Parathyroid adenoma (tissue), 2 donors: ENCODE results near the gene FAR2.

Experiments used
- H2AFZ ChIP-seq: fragments of 300-600 bp; sonication (generic); one replicate; pipeline ENCODE4 v1.7.0; 2017; ENCODE audit warnings: antibody characterized with exemption, mild to moderate bottlenecking
- H3K27ac ChIP-seq: fragments of 300-600 bp; sonication (generic); one replicate; pipeline ENCODE4 v1.7.0; 2017
- H3K27me3 ChIP-seq: fragments of 300-600 bp; sonication (generic); one replicate; pipeline ENCODE4 v1.7.0; 2017; ENCODE audit warnings: low read length; ENCODE audit not compliant: control insufficient read depth, insufficient read depth
- H3K36me3 ChIP-seq: fragments of 300-600 bp; sonication (generic); one replicate; pipeline ENCODE4 v1.7.0; 2017; ENCODE audit warnings: low read length; ENCODE audit not compliant: control insufficient read depth, insufficient read depth
- H3K4me1 ChIP-seq: fragments of 300-600 bp; sonication (generic); one replicate; pipeline ENCODE4 v1.7.0; 2017; ENCODE audit warnings: control low read depth
- H3K4me2 ChIP-seq: fragments of 300-600 bp; sonication (generic); one replicate; pipeline ENCODE4 v1.7.0; 2017; ENCODE audit warnings: low read length
- H3K4me3 ChIP-seq: fragments of 300-600 bp; sonication (generic); one replicate; pipeline ENCODE4 v1.7.0; 2017; ENCODE audit warnings: low read depth, low read length
- H3K79me2 ChIP-seq: fragments of 300-600 bp; sonication (generic); one replicate; pipeline ENCODE4 v1.7.0; 2017; ENCODE audit warnings: control low read depth
- H3K9ac ChIP-seq: fragments of 300-600 bp; sonication (generic); one replicate; pipeline ENCODE4 v1.7.0; 2017; ENCODE audit warnings: mild to moderate bottlenecking
- H3K9me3 ChIP-seq: fragments of 300-600 bp; sonication (generic); one replicate; pipeline ENCODE4 v1.7.0; 2017; ENCODE audit warnings: low read length; ENCODE audit not compliant: control insufficient read depth
- CTCF ChIP-seq: fragments of 300-600 bp; sonication (generic); IDR thresholded peaks from one replicate; pipeline ENCODE4 v1.7.0; 2017; ENCODE audit warnings: antibody characterized with exemption, mild to moderate bottlenecking
- donor health status: primary hyperparathyroidism.

FAR2 gene

GRCh38 chr12:29264424-29264823 lies 115.3 kb downstream of the FAR2 start:
- H3K4me1 ChIP-seq: no peaks in the 10 kb centered on the region
- no peaks in the 10 kb centered on the region for H3K9me3 ChIP-seq
- H3K4me3 ChIP-seq: no peak overlapping the region
- no peak overlapping the region for H2AFZ ChIP-seq
- H3K4me2 ChIP-seq: no peak overlapping the region
- no peaks in the 10 kb centered on the region for H3K36me3 ChIP-seq
- no peak overlapping the region for H3K9ac ChIP-seq
- no peaks in the 10 kb centered on the region for H3K27me3 ChIP-seq
- no peaks in the 10 kb centered on the region for H3K79me2 ChIP-seq
- TF ChIP-seq CTCF: no peak
- no peak overlapping the region for H3K27ac ChIP-seq

- H3K27ac ChIP-seq: no peak overlapping the region
- H3K9me3 ChIP-seq: no peaks in the 10 kb centered on the region
- no peak for TF ChIP-seq CTCF
- H2AFZ ChIP-seq: no peak overlapping the region
- no peak overlapping the region for H3K9ac ChIP-seq
- H3K4me3 ChIP-seq: no peak overlapping the region
- H3K4me1 ChIP-seq: no peaks in the 10 kb centered on the region
- no peaks in the 10 kb centered on the region for H3K36me3 ChIP-seq
- no peaks in the 10 kb centered on the region for H3K27me3 ChIP-seq
- no peaks in the 10 kb centered on the region for H3K79me2 ChIP-seq
- no peak overlapping the region for H3K4me2 ChIP-seq
These were observed 120.8 kb downstream of the FAR2 start for GRCh38 chr12:29269706-29270408.

- Histone ChIP-seq H3K4me2 (no peak overlapping the region), H3K9me3 (no peaks in the 10 kb centered on the region), H2AFZ (no peak overlapping the region), H3K79me2 (no peaks in the 10 kb centered on the region), H3K27ac (no peak overlapping the region), H3K4me3 (no peak overlapping the region), H3K9ac (no peak overlapping the region), H3K27me3 (no peaks in the 10 kb centered on the region), H3K36me3 (no peaks in the 10 kb centered on the region), H3K4me1 (no peaks in the 10 kb centered on the region)
- no peak for TF ChIP-seq CTCF
These were observed 121.4 kb downstream of the FAR2 start for GRCh38 chr12:29270446-29270845.

GRCh38 chr12:29273178-29273843 lies 124.2 kb downstream of the FAR2 start:
- TF ChIP-seq CTCF: no peak
- Histone ChIP-seq H3K27ac (no peak overlapping the region), H2AFZ (no peak overlapping the region)

GRCh38 chr12:29275834-29276233 lies 126.8 kb downstream of the FAR2 start:
- Histone ChIP-seq H3K36me3 (no peaks in the 10 kb centered on the region), H3K79me2 (no peaks in the 10 kb centered on the region), H3K27ac (no peak overlapping the region), H3K4me2 (no peak overlapping the region), H2AFZ (no peak overlapping the region), H3K9ac (no peak overlapping the region), H3K9me3 (no peaks in the 10 kb centered on the region), H3K27me3 (no peaks in the 10 kb centered on the region), H3K4me3 (no peak overlapping the region), H3K4me1 (no peaks in the 10 kb centered on the region)
- TF ChIP-seq CTCF: no peak

More at GRCh38 chr12:29273178-29273843, 124.2 kb downstream of the FAR2 start:
- Histone ChIP-seq H3K9me3 (no peaks in the 10 kb centered on the region), H3K4me3 (no peak overlapping the region), H3K9ac (no peak overlapping the region), H3K4me2 (no peak overlapping the region), H3K27me3 (no peaks in the 10 kb centered on the region), H3K36me3 (no peaks in the 10 kb centered on the region), H3K4me1 (no peaks in the 10 kb centered on the region), H3K79me2 (no peaks in the 10 kb centered on the region)
